Tibial artery (tissue), 4 donors: ENCODE measurements around the gene DCAF8.
A peak's percentile ranks its signal among the peaks of the same experiment; 100 is the strongest.

ENCODE experiments used
- DNase-seq, 2 donors: peaks; one replicate each; pipeline ENCODE4 v3.0.0-alpha.2; 2019
- H3K27ac ChIP-seq, 2 donors: fragments of 200-600 bp; sonication (generic) in 1 of 2; 1 replicate in 1 of 2; 2 replicates in 1 of 2; pipeline ENCODE4 v1.5.1; 2018 to 2019; ENCODE audit warnings: mild to moderate bottlenecking in 1 of 2
- H3K27me3 ChIP-seq, 2 donors: fragments of 200-600 bp; sonication (generic) in 1 of 2; one replicate each; pipeline versions ENCODE4 v1.5.1 to v1.6.0; 2016 to 2019
- H3K36me3 ChIP-seq, 3 donors: fragments of 200-600 bp; sonication (generic) in 2 of 3; one replicate each; pipeline ENCODE4 v1.5.1; 2016 to 2019; ENCODE audit warnings: mild to moderate bottlenecking in 2 of 3
- H3K4me1 ChIP-seq, 4 donors: fragments of 200-600 bp; sonication (generic) in 2 of 4; 1 replicate in 3 of 4; 2 replicates in 1 of 4; pipeline ENCODE4 v1.5.1; 2016 to 2019
- H3K4me3 ChIP-seq, 2 donors: fragments of 200-600 bp; sonication (generic) in 1 of 2; 1 replicate in 1 of 2; 2 replicates in 1 of 2; pipeline ENCODE4 v1.5.1; 2018 to 2019; ENCODE audit warnings: mild to moderate bottlenecking in 2 of 2
- H3K9me3 ChIP-seq, 3 donors: fragments of 200-600 bp; sonication (generic) in 1 of 3; one replicate each; pipeline ENCODE4 v1.5.1; 2016 to 2019
- intact Hi-C: fragments of 100-400 bp; cut with DNase I; formaldehyde crosslinking; loops from one replicate; pipeline ENCODE4 v1.15.0; 2023; ENCODE audit warnings: low total_unique reads
- TF ChIP-seq, protein P1 (sequence below), 2 experiments: fragments of 200-600 bp in 1 of 2; fragments of 450-650 bp in 1 of 2; IDR thresholded peaks; one replicate each; pipeline ENCODE4 v1.5.1; 2017 to 2019; ENCODE audit warnings: antibody characterized with exemption in 2 of 2, mild to moderate bottlenecking in 1 of 2, moderate library complexity in 1 of 2

Gene DCAF8

GRCh38 chr1:160217481-160218051 lies 44.8 kb downstream of the DCAF8 start:
- intact Hi-C loops, result loop anchor here (2.0 to 5.0 kb wide), 2 partner anchors 23 to 115 kb away; no protein-coding TSS in a partner anchor
- H3K4me3 ChIP-seq, result peak overlapping the region in 1 of 2 donors; percentile 8
- peak overlapping the region; percentile 61 to 81 for H3K27ac ChIP-seq
- no peaks in the 10 kb centered on the region for H3K9me3 ChIP-seq
- H3K4me1 ChIP-seq, result peaks cover 0 to 34% (median 25%) of the 10 kb centered on the region in 4 donors
- TF ChIP-seq, protein P1, sequence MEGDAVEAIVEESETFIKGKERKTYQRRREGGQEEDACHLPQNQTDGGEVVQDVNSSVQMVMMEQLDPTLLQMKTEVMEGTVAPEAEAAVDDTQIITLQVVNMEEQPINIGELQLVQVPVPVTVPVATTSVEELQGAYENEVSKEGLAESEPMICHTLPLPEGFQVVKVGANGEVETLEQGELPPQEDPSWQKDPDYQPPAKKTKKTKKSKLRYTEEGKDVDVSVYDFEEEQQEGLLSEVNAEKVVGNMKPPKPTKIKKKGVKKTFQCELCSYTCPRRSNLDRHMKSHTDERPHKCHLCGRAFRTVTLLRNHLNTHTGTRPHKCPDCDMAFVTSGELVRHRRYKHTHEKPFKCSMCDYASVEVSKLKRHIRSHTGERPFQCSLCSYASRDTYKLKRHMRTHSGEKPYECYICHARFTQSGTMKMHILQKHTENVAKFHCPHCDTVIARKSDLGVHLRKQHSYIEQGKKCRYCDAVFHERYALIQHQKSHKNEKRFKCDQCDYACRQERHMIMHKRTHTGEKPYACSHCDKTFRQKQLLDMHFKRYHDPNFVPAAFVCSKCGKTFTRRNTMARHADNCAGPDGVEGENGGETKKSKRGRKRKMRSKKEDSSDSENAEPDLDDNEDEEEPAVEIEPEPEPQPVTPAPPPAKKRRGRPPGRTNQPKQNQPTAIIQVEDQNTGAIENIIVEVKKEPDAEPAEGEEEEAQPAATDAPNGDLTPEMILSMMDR (IDR thresholded peaks at IDR 0.05), result no peak
- no peaks in the 10 kb centered on the region for H3K27me3 ChIP-seq
- DNase-seq, result no peak
- peaks cover 54 to 91% (median 74%) of the 10 kb centered on the region in 3 donors for H3K36me3 ChIP-seq

DNA sequence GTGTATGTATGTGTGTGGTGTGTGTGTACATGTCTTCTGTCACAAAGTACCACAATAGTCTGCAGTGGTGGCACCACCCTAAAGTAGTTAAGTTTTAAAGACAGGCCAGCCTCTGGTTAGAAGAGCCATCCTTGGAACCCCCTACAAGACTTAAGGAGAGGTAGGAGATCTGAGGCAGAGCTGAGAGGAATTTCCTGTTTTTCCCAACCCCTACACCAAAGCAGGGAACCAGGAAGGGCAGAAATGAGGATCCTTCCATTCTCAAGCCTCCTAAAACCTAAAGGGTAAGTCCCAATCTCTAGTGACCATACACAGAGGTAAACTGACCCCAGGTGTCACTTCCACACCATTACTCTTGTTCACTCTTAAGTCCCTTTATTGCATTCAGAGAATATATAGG lies 46.0 kb downstream of the DCAF8 start:
- H3K4me3 ChIP-seq, result no peak overlapping the region
- peaks cover 59 to 91% (median 81%) of the 10 kb centered on the region in 3 donors for H3K36me3 ChIP-seq
- DNase-seq, result no peak
- no peaks in the 10 kb centered on the region for H3K9me3 ChIP-seq
- H3K27me3 ChIP-seq, result no peaks in the 10 kb centered on the region
- intact Hi-C loops, result loop anchor here (2.0 to 5.0 kb wide), 2 partner anchors 22 to 114 kb away; no protein-coding TSS in a partner anchor
- H3K4me1 ChIP-seq, result peaks cover 0 to 34% (median 25%) of the 10 kb centered on the region in 4 donors
- TF ChIP-seq, protein P1 (IDR thresholded peaks at IDR 0.05), result no peak
- H3K27ac ChIP-seq, result peak overlapping the region; percentile 61 to 81

DNA sequence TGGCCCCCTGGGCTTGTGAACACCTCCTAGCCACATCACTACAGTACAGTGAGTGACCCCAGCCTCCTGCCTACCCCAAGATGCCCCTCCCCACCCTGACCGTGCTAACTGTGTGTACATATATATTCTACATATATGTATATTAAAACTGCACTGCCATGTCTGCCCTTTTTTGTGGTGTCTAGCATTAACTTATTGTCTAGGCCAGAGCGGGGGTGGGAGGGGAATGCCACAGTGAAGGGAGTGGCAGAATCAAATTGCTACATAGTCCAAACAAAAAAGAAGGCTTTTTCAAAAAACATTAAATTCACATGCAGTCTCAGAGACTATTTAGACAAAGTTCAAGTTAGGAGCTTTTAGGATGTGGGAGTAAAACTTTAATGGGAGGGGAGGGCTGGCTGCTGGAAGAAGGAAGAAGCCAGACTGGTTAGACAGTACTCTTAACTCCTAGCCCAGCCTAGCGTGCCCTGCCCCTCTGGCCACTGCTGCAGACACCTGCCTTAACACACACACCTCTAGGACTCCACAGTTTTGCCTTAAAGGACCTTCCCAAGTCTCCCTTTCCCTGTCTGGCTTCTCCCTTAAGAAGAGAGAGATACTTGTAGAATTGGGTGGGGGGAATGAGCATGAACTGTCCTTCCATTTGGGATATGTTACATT lies 47.7 kb downstream of the DCAF8 start:
- Histone ChIP-seq H3K4me3 (no peak overlapping the region), H3K36me3 (peaks cover 64 to 84% (median 70%) of the 10 kb centered on the region in 3 donors), H3K27ac (no peak overlapping the region), H3K27me3 (no peaks in the 10 kb centered on the region), H3K4me1 (peaks cover 0 to 44% (median 37%) of the 10 kb centered on the region in 4 donors), H3K9me3 (no peaks in the 10 kb centered on the region)
- TF ChIP-seq, protein P1 (IDR thresholded peaks at IDR 0.05), result no peak
- intact Hi-C loops, result loop anchor here (5.0 kb wide), 1 partner anchor 112 kb away; no protein-coding TSS in a partner anchor
- DNase-seq, result no peak

DNA sequence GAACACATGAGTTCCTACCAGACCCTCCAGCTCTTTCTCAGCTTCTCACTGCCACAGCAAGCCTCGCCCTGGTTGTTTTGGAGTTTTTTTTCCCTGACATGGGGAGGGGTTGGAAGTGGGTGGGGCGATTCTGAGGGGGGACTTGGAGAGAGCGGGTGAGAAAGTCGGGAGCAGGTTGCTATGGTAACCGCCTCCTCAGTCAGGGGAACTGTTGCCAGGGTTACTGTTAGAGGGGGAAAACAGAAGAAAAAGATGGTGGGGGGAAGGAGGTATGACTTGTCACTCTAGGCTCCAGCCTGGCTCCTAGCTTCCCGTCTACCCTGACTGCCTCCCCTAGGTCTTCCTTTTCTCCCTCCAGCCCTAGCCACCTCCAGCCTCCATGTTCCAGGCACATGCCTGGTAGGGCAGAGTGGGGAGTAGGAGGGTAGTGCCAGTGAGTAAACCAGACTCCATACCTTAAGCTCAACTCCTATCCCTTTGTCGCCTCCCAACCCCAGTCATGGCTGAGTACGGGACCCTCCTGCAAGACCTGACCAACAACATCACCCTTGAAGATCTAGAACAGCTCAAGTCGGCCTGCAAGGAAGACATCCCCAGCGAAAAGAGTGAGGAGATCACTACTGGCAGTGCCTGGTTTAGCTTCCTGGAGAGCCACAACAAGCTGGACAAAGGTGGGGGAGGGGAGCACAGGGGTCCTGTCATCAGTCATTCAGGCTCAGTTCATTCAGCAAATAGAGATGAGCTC lies 51.1 kb downstream of the DCAF8 start:
- TF ChIP-seq, protein P1 (IDR thresholded peaks at IDR 0.05), result no peak
- no peaks in the 10 kb centered on the region for H3K9me3 ChIP-seq
- DNase-seq, result no peak
- H3K4me3 ChIP-seq, result no peak overlapping the region
- peaks cover 0 to 48% (median 40%) of the 10 kb centered on the region in 4 donors for H3K4me1 ChIP-seq
- peak overlapping the region; percentile 43 to 97 for H3K27ac ChIP-seq
- H3K36me3 ChIP-seq, result peaks cover 52 to 71% (median 56%) of the 10 kb centered on the region in 3 donors
- H3K27me3 ChIP-seq, result no peaks in the 10 kb centered on the region
- intact Hi-C loops, result no loop called here

DNA sequence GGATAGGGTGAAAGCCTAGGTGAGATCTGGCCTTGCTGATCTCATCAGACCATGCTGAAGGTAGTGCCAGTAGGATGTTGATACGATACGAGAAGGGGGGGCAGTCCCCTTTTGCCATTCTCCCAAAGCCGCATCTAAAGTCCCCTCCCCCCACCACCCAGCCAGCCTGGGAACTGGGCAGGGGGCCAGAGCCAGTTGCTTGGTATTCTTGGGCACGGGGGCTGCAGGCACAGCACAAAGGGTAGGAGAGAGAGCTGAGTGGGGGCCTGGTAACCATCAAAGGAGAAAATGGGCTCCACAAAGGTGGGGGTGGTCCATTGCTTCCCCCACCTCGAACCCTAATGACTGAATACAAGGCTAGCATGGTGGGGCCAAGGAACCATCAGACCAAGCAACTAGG lies 51.8 kb downstream of the DCAF8 start:
- peak overlapping the region; percentile 43 to 97 for H3K27ac ChIP-seq
- H3K4me1 ChIP-seq, result peaks cover 0 to 53% (median 42%) of the 10 kb centered on the region in 4 donors
- TF ChIP-seq, protein P1 (IDR thresholded peaks at IDR 0.05), result no peak
- intact Hi-C loops, result no loop called here
- no peaks in the 10 kb centered on the region for H3K27me3 ChIP-seq
- H3K9me3 ChIP-seq, result no peaks in the 10 kb centered on the region
- peaks cover 45 to 64% (median 50%) of the 10 kb centered on the region in 3 donors for H3K36me3 ChIP-seq
- H3K4me3 ChIP-seq, result no peak overlapping the region
- no peak for DNase-seq
